GM18520 (cell line): ENCODE data around the gene PRRX1.

Experiments used
- ATAC-seq: cut with Tn5 transposase; IDR thresholded peaks from one replicate; pipeline ENCODE4 v1.9.1; 2021; ENCODE audit not compliant: unreplicated experiment

The PRRX1 gene

GRCh38 chr1:170714938-170715337 lies 51.0 kb downstream of the PRRX1 start:
- ATAC-seq, result no peak

GRCh38 chr1:170716835-170717429 lies 53.0 kb downstream of the PRRX1 start:
- ATAC-seq, result no peak

GRCh38 chr1:170720661-170721060 lies 56.7 kb downstream of the PRRX1 start:
- ATAC-seq, result no peak

- no peak for ATAC-seq
Observed at GRCh38 chr1:170721621-170722020, 57.7 kb downstream of the PRRX1 start.

GRCh38 chr1:170723518-170723917 lies 59.6 kb downstream of the PRRX1 start:
- ATAC-seq, result no peak

- no peak for ATAC-seq
Observed at GRCh38 chr1:170725326-170725725, 61.4 kb downstream of the PRRX1 start.

- ATAC-seq, result no peak
Observed at GRCh38 chr1:170727963-170728362, 64.0 kb downstream of the PRRX1 start.

- ATAC-seq, result no peak
Observed at GRCh38 chr1:170729225-170730002, 65.5 kb downstream of the PRRX1 start.

GRCh38 chr1:170730014-170730413 lies 66.1 kb downstream of the PRRX1 start:
- no peak for ATAC-seq

- no peak for ATAC-seq
Observed at GRCh38 chr1:170730438-170730837, 66.5 kb downstream of the PRRX1 start.

GRCh38 chr1:170731566-170732251 lies 67.8 kb downstream of the PRRX1 start:
- no peak for ATAC-seq

- no peak for ATAC-seq
Observed at GRCh38 chr1:170732252-170732588, 68.3 kb downstream of the PRRX1 start.

- ATAC-seq, result no peak
Observed at GRCh38 chr1:170734412-170735175, 70.7 kb downstream of the PRRX1 start.

GRCh38 chr1:170735366-170736263 lies 71.7 kb downstream of the PRRX1 start:
- no peak for ATAC-seq

- ATAC-seq, result no peak
Observed at GRCh38 chr1:170739803-170740202, 75.9 kb downstream of the PRRX1 start.

GRCh38 chr1:170741678-170742077 lies 77.7 kb downstream of the PRRX1 start:
- no peak for ATAC-seq

GRCh38 chr1:170742600-170742999 lies 78.7 kb downstream of the PRRX1 start:
- no peak for ATAC-seq

- ATAC-seq, result no peak
Observed at GRCh38 chr1:170743083-170743482, 79.2 kb downstream of the PRRX1 start.

GRCh38 chr1:170749549-170749948 lies 85.6 kb downstream of the PRRX1 start:
- ATAC-seq, result no peak

- ATAC-seq, result no peak
Observed at GRCh38 chr1:170749959-170750358, 86.0 kb downstream of the PRRX1 start.
